CD1c-positive myeloid dendritic cell (primary cell): Measurements from ENCODE around the gene SEMA6B.
"Not testable (repeated sequence)": the region's sequence is repeated elsewhere in the genome, so short reads cannot be mapped to it uniquely, and the experiment has no call there.

Experiments used
- DNase-seq: peaks from one replicate; pipeline ENCODE4 v3.0.0-alpha.2; 2016; ENCODE audit errors: extremely low spot score

The SEMA6B gene

DNA sequence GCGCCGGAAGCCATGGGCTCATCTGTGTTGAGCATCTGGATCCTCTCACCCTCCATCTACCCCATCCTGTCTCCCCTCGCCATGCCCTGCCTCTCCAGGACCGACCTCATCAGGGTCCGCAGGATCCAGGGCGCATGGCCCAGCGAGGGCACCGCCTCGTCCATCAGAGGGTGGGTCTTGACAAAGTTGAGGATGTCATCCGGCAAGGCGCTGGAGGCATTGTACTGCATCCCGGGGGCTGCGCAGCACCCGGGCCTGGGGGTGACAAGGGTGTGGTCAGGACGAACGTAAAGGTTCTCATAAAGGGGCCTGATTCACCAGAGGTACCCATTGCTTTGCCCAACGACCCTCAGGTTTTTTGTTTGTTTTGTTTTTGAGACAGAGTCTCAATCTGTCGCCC lies 9.5 kb downstream of the SEMA6B start:
- DNase-seq = no peak

DNA sequence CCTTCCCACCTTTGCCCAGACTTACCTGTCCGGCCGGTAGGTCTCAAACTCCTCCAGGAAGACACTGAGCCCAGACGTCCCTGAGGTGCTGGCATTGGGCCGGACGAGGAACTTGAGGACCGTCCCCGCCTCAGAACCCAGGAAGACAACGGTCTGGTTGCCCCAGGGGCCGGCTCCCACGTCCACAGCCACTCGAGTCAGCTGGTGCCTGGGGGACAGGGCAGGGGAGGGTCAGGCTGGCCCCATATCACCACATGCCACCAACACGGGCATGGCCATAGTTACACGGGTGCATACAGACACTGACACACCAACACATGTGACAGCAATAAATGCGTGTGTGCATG lies 11.3 kb downstream of the SEMA6B start:
- no peak for DNase-seq

DNA sequence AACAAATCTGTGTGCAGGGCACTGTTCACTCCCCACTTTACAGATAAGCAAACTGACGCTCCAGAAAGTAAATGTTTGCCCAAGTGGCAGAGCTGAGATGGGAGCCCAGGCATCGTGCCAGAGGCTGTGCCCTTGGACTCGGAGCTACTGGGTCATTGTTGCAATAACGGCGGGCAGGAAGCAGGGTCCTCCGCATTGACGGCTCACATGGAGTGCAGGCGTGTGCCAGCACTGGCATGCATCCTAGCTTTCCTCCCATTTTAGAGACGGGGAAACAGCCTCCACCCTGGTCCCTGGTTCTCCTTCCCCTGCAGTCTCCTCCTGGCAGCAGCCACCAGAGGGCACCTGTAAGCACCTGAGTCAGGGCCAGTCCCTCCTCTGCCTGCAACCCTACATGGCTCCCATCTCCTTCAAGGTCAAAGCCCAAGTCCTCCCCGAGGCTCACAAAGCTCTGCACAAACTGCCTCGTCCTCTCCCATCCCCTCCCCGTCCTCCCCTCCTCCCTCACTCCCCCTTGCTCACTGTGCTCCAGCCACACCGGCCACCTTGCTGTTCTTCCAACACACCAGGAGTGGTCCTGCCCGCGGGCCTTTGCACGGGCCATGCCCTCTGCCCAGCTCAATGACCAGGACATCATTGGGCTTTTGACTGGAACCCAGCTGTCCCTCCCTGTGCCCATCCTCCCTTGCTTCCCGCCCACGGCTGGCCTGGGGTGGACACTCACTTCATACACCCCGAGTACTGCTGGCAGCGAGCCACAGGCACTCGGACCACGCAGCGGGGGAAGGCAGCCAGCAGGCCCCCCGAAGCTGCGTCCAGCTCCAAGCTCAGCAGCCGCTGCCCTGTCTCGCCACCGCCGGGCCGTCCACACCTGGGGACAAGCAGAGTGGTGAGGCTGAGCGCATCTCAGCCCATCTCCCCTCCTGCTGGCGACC lies 11.9 kb downstream of the SEMA6B start:
- DNase-seq = peak; percentile 12

DNA sequence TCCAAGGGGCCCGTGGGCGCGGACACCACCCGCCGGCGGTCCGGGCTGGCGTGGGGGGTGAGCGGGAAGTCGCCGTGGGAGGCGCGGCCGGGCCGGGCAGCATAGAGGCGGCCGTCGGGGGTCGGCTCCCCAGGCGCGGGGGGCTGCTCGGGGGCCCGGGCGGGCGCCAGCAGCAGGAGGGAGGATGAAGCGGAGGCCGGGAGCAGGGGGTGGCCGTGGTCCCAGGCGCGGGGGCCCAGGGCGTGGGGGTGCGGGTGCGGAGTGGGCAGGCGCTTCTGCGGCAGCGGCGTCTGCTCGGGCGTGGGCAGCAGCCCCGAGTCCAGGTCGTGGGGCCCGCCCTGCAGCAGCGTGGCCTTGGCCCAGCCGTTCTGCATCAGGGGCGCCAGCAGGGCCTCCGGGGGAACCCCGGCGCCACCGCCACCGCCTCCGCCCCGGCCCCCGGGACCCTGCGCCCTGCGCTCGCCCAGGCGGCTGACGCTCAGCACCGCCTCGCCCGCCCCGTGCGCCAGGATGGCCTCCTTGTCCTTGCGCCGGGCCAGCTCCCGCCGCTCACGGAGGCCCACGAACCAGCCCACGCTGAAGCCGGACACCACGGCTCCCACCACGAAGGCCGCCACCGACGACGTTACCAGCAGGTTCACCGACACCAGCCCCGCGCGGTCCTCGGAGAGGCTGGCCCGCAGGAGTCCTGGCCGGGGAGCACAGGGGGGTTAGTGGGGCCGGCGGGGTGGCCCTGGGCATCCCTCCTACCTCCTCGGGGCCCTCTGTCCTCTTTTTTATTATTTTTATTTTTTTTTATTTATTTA lies 15.4 kb downstream of the SEMA6B start:
- DNase-seq = peak; percentile 20

DNA sequence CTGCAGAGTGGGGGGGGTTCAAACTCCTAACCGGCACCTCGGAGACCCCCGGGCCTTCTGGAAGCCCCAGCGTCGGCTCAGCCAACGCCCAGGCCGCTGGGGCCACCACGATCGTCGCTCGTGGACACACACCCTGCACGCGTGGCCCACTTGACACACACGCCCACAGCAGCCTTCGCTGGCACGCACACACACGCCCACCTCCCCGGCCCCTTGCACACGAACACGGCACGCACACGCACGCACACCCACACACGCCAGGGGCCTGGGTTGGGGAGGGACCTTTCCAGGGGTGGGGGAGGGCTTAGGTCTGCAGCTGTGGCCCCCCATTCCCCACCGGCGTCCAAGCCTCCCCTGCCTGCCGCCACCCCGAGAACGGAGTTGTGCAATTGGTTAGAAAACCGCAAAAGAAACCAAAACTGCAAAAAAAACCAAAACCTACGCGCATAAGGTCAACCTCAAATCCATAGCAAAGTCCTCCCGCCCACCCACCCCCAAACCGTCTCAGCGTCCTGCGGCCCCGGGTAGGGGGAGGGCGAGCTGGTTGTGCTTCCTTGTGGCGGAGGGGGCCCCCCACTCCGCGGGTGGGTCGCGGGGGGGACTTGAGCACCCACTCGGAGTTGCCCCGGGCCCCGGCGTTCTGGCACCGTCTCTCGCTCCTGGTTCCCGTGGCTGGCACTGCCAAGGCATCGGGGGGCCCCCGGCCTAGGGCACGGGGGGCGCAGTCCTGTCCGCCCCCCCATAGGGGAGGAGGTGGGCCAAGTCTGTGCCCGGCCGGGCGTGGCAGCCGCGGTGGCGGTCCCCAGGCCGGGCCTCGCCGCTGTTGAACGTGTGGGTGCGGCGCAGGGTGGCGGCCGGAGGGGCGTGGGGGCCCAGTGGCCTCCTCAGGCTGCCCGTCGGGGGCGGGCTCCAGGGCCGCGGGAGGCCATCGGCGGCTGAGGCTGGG lies 16.3 kb downstream of the SEMA6B start:
- DNase-seq = peak; percentile 86

DNA sequence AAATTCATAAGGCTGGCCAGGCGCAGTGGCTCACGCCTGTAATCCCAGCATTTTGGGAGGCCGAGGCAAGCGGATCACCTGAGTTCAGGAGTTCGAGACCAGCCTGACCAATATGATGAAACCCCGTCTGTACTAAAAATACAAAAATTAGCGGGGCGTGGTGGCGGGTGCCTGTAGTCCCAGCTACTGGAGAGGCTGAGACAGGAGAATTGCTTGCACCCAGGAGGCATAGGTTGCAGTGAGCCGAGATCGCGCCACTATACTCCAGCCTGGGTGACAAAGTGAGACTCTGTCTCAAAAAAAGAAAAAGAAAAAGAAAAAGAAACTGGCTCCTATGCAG lies 17.7 kb downstream of the SEMA6B start:
- DNase-seq = not testable (repeated sequence)

DNA sequence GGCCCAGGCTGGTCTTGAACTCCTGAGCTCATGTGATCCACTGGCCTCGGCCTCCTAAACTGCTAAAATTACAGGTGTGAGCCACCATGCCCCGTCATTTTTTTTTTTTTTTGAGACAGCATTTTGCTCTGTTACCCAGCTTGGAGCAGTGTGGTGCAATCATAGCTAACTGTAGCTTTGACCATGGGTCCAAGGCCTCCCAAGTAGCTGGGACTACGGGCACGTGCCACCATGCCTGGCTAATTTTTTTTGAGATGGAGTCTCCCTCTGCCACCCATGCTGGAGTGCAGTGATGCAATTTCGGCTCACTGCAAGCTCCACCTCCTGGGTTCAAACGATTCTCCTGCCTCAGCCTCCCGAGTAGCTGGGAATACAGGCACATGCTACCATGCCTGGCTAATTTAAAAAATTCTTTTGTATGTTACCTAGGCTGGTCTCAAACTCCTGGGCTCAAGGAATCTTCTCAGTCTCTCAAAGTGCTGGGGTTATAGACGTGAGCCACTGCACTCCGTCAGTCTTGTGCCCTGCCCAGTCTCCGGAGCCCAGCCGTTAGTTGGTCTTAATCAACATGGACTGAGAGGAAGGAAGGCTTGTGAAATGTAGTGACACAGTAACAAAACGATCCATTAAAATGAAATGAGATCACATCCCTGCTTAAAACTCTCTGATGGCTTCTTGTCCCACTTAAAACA lies 18.2 kb downstream of the SEMA6B start:
- peak; percentile 60 for DNase-seq

DNA sequence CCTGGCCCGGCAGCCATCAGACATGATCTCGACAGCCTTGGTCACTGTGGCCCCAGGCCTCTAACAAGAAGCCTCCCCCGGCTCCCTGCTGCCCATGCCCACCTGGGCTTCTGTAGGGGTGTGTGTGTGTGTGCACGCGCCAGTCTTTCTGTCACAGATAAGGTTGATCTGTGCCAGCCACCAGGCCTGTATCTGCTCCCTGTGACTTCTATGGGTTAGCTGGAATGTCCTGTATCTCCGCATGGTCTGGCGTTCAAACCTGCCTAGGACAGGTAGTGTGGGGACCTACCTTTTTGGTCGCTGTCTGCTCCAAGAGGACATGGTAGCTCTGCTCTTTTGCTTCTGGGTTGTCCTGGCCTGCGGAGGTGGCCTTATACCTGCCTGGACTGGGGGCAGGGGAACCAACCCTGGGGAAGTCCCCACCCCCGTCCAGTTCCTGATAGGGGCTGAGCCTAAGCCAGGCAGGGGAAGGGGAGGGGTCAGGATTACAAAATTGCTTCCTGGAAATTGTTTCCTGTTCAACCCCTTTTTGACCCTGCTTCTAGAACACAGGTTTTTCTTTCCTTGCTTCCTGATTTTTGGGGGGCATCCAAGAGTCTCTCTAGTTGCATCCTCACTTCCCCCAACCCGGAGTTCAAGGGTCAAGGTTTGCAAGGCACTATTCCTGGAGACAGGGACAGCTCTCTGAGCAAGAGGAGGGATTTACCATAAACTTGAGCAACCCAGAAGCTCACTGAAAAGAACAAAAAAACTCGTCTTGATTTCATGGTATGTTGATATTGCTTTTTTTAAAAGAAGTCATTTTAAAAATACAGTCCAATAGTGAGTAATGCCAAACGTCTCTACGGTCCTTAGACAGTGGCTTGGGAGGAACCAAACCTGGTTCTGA lies 19.5 kb downstream of the SEMA6B start, which contains the start of gene LRG1:
Gene LRG1 (minus strand): TSS at position 344 of the 889 bp plus-strand sequence. CDS start 23 bp downstream, at position 321.
- peak; percentile 93 for DNase-seq

DNA sequence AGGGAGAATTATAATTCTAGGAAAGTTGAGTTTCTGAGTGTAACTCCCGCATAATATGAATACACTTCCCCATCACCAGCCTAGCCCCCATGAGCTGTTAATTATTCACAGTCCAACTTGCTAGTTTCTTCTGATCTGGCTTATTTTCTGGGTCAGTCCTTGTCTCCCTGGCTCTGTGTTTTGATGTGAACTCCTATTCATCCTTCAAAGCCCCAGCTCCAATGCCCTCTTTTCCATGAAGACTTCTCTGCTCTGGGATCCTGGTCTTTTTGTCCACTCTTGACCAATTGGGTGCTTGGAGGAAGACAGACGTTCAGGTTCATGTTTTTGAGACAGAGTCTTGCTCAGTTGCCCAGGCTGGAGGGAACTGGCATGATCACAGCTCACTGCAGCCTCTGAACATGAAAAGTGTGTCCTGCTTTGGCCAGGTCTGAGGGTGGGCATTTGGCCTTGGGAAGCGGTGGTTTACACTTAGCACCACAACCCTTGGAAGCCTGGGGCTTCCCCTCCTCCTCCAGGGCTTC lies 20.3 kb downstream of the SEMA6B start:
- no peak for DNase-seq

DNA sequence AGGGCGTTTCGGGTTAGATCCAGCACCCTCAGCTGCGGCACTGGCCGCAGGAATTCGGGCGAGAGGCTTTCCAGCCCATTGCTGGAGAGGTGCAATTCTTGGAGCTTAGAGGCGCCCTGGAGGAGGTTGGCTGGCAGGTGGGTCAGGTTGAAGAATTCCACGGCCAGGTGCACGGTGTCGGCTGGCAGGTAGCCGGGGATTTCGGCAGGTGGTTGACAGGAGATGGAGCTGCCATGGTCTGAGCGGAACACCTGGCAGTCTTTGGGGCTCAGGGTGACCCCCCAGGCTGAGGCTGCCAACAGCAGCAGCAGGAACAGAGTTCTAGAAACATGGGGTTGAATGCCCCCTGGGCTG lies 20.9 kb downstream of the SEMA6B start:
- DNase-seq = no peak

DNA sequence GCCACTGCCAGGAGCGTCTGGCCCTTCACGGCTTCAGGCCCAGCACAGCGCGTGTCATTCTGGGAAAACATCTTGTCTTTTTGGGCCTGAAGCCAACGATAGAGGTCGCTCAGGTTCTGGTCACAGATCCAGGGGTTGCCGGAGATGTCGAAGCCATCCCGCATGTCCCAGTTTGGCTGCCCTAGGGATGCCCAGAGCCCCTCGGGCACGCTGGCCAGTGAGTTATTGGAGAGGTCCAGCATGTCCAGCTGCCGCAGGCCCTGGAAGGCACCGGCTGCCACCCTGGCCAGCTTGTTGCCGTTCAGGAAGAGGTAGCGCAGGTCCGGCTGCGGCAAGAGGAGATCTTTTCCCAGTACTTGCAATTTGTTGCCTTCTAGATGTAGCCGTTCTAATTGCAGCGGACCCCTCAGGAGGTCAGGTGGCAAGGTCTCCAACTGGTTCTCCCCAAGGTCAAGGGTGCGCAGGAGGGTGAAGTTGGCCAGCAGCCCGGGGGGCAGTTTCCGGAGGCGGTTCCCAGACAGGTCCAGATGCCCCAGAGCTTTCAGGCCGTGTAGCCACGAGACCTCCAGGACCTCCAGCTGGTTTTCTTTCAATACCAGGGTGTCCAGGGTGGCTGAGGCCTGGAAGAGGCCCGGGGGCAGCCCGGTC lies 21.4 kb downstream of the SEMA6B start:
- no peak for DNase-seq

DNA sequence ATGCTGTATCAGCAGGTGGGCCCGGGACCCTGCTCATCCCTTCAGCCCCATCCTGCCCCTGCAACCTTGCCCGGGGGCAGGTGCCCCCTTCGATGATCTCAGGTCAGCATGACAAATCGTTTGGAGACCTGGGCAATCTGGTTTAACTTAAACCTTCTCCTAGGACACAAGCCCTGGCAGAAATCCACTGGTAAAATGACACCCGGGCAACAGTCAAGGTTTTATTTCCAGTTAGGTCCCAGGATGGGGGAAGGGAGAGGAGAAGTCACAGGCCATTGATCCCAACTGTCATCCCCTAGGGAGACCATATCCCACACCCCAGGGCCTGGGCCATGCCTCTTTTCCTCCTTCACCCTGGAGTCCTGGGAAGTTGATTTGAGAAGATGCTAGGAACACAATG lies 22.7 kb downstream of the SEMA6B start:
- DNase-seq = no peak

DNA sequence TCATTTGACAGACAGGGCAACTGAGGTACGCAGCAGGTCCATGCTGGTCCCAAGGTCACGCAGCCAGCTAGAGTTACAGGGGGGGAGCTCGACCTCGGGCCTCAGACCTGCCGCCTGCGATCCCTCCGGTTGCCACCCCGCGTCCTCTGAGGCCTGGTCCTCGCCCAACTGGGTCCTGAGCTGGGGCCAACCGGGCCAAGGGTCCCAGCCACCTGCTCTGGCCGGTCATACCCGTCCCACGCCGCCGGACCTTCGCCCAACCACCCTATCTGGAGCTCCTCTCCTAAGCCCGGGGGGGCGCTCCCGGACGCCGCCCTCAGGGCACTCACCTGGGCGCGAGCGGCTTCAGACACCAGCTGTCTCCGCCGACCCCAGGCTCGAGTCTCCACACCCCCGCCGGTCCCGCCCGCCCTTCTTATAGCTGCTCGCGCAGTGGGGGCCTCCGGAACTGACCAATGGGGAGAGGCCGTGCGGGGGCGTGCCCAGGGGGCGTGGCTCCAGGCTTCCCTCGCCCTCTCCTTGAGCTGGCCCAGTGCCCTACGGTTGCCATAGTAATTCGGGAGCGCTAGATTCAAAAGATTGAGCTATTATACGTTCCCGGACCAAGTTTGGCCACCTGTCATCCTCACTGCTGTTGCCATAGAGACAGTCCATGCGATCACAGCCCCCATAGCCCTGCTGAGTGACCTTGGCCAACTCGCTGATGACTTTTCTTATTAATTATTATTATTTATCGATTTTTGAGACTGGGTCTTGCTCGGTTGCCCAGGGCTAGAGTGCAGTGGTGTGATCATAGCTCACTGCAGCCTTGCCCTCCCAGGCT lies 24.4 kb downstream of the SEMA6B start, which contains the start of gene PLIN5:
Gene PLIN5 (minus strand): TSS at position 389 of the 823 bp plus-strand sequence. CDS start 1,150 bp downstream, outside the sequence.
- peak; percentile 75 for DNase-seq

DNA sequence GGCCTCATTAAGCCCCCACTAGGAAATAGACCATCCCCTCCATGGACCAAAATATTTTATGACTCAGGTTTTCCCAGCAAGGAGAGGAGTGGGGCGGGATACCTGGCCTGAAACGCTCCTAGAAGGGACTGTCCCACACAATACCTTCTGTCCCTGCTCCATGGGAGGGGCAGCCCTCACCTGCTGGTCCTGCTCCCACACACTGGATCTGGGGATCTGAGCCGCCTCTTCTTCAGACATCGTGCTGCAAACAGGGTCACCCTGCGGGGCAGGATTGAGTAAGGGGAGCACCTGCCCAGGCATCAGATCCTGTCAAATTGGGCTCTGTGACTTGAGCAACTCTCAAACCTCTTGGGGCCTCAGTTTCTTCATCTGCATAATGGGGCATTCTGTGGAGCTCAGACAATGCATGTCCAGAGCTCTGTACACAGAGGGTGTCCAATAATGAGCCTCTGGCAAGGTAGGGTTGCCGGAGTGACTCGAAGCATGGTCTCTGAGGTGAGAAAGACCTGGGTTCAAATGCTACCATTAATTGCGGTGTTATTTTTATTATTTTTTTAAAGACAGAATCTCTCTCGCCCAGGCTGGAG lies 25.6 kb downstream of the SEMA6B start:
- DNase-seq = no peak

DNA sequence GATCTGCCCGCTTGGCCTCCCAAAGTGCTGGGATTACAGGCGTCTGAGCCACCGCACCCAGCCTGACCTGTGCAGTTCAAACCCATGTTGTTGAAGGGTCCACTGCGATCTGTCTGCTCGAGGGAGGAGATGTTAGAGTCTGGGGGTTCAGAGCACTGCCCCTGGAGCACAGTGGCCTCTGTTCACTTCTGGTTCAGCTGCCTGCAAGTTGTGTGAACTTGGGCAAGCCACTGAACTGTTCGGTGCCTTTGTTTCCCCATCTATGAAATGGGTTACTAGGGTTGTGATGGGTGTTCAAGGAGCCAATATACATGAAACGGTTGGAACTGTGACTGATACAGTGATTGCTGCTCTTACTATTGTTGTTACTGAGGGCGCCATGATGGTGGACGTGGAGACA lies 26.1 kb downstream of the SEMA6B start:
- DNase-seq = no peak

DNA sequence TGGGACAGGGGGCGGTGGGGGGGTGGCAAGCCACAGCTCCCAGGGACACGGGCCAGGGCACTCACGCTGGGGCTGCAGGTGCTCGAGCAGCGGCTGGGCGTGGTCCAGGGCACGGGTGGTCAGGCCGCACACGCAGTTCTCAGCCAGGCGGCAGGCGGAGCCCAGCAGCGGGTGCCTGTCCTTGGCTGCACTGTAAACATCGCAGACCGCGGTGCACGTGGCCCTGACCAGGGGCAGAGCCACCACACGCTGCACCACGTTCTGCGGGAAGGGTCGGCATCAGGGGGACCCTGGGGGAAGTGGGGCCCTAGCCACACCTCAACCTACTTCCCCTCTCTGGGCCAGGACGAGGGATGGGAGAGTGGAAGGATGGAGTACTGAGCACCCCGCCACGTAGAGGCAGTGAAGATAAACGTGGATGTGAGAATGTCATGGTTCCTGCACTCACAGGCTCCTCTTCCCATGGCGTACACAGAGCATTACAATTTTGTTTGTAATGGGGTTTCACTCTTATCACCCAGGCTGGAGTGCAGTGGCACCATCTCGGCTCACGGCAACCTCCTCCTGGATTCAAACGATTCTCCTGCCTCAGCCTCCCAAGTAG lies 27.8 kb downstream of the SEMA6B start:
- DNase-seq = no peak

DNA sequence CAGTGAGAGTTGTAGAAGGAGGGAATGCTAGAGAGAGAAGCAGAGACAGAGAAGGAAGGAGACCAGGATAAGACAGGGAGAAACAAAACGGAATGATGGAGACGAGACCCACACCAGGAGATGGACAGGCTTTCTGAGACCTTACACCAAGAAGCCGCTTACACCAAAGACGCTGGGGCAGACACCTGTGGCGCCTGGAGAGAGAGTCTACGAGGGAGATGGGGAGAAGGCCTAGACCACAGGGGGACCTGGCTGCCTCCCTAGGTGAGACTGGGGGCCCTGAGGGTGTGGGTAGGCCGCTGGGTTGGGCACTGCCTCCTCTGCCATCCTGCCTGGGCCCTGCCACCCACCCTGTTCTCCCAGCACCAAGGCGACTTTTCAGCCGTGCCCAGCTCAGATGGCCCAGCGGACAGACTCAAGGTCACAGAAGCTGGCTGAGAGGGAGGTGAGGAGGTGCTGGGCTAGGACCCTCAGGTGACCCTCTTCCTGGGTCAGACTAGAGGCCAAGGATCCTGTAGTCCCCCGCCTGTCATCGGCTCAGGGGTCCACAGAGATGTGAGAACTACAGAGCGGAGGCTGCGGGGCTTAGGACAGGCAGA lies 29.5 kb downstream of the SEMA6B start:
- no peak for DNase-seq
